ENCODE measurements around the gene COX20.

Gene COX20

DNA sequence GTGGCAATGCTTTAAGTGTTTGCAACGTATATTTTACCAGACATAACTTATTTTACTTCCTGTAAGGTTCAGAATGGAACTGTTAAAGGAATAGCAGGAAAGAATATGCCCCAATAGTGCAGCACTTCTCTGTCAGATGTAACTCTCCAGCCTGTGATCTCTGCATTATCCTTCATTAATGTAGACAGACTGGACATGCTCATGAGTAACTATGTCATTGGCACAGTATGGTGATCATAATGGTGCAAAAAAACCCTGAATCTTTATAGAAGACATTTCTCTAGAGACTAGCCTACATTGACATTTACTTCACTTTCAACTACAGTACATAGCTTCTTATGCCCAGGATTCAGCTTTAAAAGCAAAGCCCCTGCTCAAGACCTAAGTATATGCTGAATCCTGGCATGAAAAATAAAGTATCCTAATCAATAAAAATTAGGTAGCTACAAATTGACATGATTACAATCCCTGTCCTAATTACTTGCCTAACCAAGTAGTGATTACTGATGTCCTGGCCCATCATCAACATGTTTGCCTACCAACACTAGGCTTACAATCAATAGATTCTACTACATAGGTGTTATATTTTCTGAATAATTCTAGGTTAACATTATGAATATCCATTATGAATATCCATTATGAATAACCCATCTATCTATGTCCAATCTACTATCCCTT, 13.9 kb downstream of the COX20 start:
- H3K4me3 ChIP-seq (ENCODE audit: low read length) = no peak overlapping the region
- H3F3A ChIP-seq (ENCODE audit: control insufficient read depth, insufficient read depth) = peaks cover 90% of the 10 kb centered on the region
- peaks cover 11% of the 10 kb centered on the region for H4K20me1 ChIP-seq (ENCODE audit: control insufficient read depth, insufficient read depth, low read depth, low read length)
- H3K9me3 ChIP-seq (ENCODE audit: control insufficient read depth, insufficient read depth, low read length) = no peaks in the 10 kb centered on the region
- H3K79me2 ChIP-seq (ENCODE audit: control insufficient read depth, low read length) = peaks cover 35% of the 10 kb centered on the region
- TF ChIP-seq EZH2phosphoT487 (IDR thresholded peaks at IDR 0.05; ENCODE audit: borderline replicate concordance, low read length) = no peak
- TF ChIP-seq, protein P1, sequence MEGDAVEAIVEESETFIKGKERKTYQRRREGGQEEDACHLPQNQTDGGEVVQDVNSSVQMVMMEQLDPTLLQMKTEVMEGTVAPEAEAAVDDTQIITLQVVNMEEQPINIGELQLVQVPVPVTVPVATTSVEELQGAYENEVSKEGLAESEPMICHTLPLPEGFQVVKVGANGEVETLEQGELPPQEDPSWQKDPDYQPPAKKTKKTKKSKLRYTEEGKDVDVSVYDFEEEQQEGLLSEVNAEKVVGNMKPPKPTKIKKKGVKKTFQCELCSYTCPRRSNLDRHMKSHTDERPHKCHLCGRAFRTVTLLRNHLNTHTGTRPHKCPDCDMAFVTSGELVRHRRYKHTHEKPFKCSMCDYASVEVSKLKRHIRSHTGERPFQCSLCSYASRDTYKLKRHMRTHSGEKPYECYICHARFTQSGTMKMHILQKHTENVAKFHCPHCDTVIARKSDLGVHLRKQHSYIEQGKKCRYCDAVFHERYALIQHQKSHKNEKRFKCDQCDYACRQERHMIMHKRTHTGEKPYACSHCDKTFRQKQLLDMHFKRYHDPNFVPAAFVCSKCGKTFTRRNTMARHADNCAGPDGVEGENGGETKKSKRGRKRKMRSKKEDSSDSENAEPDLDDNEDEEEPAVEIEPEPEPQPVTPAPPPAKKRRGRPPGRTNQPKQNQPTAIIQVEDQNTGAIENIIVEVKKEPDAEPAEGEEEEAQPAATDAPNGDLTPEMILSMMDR (IDR thresholded peaks at IDR 0.05; ENCODE audit: low read depth, low read length, poor library complexity, severe bottlenecking) = no peak
- H3K27ac ChIP-seq (ENCODE audit: low read depth, low read length) = no peak overlapping the region
- no peaks in the 10 kb centered on the region for H3K27me3 ChIP-seq (ENCODE audit: control insufficient read depth, low read length)
- no peak overlapping the region for H3K4me2 ChIP-seq (ENCODE audit: low read length)
- no peaks in the 10 kb centered on the region for H3K4me1 ChIP-seq (ENCODE audit: control insufficient read depth, low read length)
- H3K36me3 ChIP-seq (ENCODE audit: control insufficient read depth, low read length) = peaks cover 100% of the 10 kb centered on the region
- H3K9me2 ChIP-seq (replicated peaks; ENCODE audit: control insufficient read depth, low read length) = no peaks in the 10 kb centered on the region

DNA sequence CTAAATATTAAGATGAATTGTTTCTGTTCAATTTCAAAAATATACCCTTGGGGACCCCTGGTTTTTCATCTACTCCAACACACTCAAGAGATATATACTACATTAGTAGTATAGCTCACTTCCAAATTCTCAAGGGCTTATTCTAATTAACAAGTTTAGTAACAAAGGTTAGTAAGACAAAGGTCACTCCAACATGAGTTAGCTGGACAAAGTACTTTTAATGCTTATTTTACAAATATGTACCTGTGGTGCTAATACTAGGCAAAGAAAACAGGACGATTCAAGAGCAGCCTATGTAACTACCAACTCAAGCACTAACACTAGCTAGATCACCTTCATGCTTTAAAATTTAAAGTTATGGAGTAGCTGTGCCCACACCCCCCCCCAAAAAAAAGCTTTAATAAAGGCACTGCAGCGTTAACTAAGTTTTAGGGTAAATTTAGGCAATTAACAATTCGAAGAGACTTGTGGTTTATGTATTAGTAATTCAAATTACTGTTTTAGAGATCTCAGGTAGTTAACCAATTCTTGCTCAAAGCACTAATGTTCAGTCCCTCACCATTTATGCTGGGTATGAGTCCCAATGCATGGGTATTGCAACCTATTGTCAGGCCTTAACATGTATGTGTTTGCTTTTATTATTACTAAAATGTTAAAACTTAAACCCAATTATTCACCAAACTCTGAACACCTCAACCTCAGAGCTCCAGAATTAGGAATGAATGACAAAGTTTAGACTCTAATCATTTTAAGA, 14.8 kb downstream of the COX20 start:
- H3K9me2 ChIP-seq (replicated peaks; ENCODE audit: control insufficient read depth, low read length) = no peaks in the 10 kb centered on the region
- H3K4me1 ChIP-seq (ENCODE audit: control insufficient read depth, low read length) = no peaks in the 10 kb centered on the region
- no peak overlapping the region for H3K4me2 ChIP-seq (ENCODE audit: low read length)
- H3K9me3 ChIP-seq (ENCODE audit: control insufficient read depth, insufficient read depth, low read length) = no peaks in the 10 kb centered on the region
- peaks cover 17% of the 10 kb centered on the region for H4K20me1 ChIP-seq (ENCODE audit: control insufficient read depth, insufficient read depth, low read depth, low read length)
- no peak overlapping the region for H3K4me3 ChIP-seq (ENCODE audit: low read length)
- no peak overlapping the region for H3K27ac ChIP-seq (ENCODE audit: low read depth, low read length)
- peaks cover 92% of the 10 kb centered on the region for H3F3A ChIP-seq (ENCODE audit: control insufficient read depth, insufficient read depth)
- peaks cover 43% of the 10 kb centered on the region for H3K79me2 ChIP-seq (ENCODE audit: control insufficient read depth, low read length)
- H3K27me3 ChIP-seq (ENCODE audit: control insufficient read depth, low read length) = no peaks in the 10 kb centered on the region
- no peak for TF ChIP-seq EZH2phosphoT487 (IDR thresholded peaks at IDR 0.05; ENCODE audit: borderline replicate concordance, low read length)
- TF ChIP-seq, protein P1 (IDR thresholded peaks at IDR 0.05; ENCODE audit: low read depth, low read length, poor library complexity, severe bottlenecking) = no peak
- peaks cover 100% of the 10 kb centered on the region for H3K36me3 ChIP-seq (ENCODE audit: control insufficient read depth, low read length)

DNA sequence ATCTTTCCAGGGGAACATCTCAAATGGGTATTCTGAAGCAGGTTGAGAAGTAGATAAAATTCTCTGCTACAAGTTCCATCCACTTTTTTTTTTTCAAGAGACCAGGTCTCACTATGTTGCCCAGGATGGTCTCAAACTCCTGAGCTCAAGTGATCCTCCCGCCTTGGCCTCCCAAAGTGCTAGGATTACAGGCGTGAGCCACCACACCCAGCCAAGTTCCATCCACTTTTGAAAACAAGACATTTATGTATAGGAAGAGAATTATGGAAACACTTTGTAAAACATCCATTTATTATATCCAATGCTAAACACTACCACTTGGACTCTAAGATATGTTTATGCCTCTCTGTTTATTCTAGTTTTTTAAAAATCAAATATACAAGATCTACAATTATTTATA, 15.4 kb downstream of the COX20 start:
- no peak overlapping the region for H3K4me3 ChIP-seq (ENCODE audit: low read length)
- H3K9me2 ChIP-seq (replicated peaks; ENCODE audit: control insufficient read depth, low read length) = no peaks in the 10 kb centered on the region
- no peaks in the 10 kb centered on the region for H3K27me3 ChIP-seq (ENCODE audit: control insufficient read depth, low read length)
- no peak overlapping the region; the same call in 1 of the 2 replicates for H3K27ac ChIP-seq (ENCODE audit: low read depth, low read length)
- H3K4me2 ChIP-seq (ENCODE audit: low read length) = no peak overlapping the region
- H3K4me1 ChIP-seq (ENCODE audit: control insufficient read depth, low read length) = no peaks in the 10 kb centered on the region
- H3K79me2 ChIP-seq (ENCODE audit: control insufficient read depth, low read length) = peaks cover 48% of the 10 kb centered on the region
- H3F3A ChIP-seq (ENCODE audit: control insufficient read depth, insufficient read depth) = peaks cover 96% of the 10 kb centered on the region
- H4K20me1 ChIP-seq (ENCODE audit: control insufficient read depth, insufficient read depth, low read depth, low read length) = peaks cover 21% of the 10 kb centered on the region
- peaks cover 100% of the 10 kb centered on the region for H3K36me3 ChIP-seq (ENCODE audit: control insufficient read depth, low read length)
- no peak for TF ChIP-seq EZH2phosphoT487 (IDR thresholded peaks at IDR 0.05; ENCODE audit: borderline replicate concordance, low read length)
- TF ChIP-seq, protein P1 (IDR thresholded peaks at IDR 0.05; ENCODE audit: low read depth, low read length, poor library complexity, severe bottlenecking) = no peak
- H3K9me3 ChIP-seq (ENCODE audit: control insufficient read depth, insufficient read depth, low read length) = no peaks in the 10 kb centered on the region
